A673 (cell line): Measurements from ENCODE around the gene DPM2. TPM values are rescaled to one million over a fixed set of nuclear protein-coding genes. Genes with fewer than 3 reads are reported as not detected.

Experiments
- BruUV-seq: library from RNA; stranded (reverse); fragments of 400-500 nt; replicated peaks from 2 replicates; lab custom pipeline; 2021; lab: Mats Ljungman, UMichigan
- CTCF ChIA-PET: fragments of 300-600 bp; sonication (Branson Sonifier 250); formaldehyde crosslinking; loops from one replicate; lab custom pipeline; 2022; ENCODE audit warnings: antibody characterized with exemption; lab: Charles Lee
- POLR2A ChIA-PET: fragments of 300-600 bp; sonication (Branson Sonifier 250); formaldehyde crosslinking; loops from one replicate; lab custom pipeline; 2022; ENCODE audit warnings: antibody characterized with exemption; ENCODE audit not compliant: low non-redundant PET; lab: Charles Lee
- DNase-seq: peaks from one replicate; pipeline ENCODE4 v3.0.0-alpha.2; 2015; ENCODE audit warnings: low spot score
- H3K27ac ChIP-seq: fragments of 200-600 bp; sonication (generic); 2 replicates; pipeline ENCODE4 v1.5.1; 2016; ENCODE audit warnings: mixed run types, low read depth, mild to moderate bottlenecking, mixed read lengths, antibody characterized with exemption, low read length; ENCODE audit not compliant: poor library complexity, severe bottlenecking
- H3K27me3 ChIP-seq: fragments of 200-600 bp; sonication (generic); replicated peaks from 2 replicates; pipeline ENCODE4 v1.6.1; 2017; ENCODE audit warnings: mixed run types, low read depth, mild to moderate bottlenecking, mixed read lengths, antibody characterized with exemption, low read length; ENCODE audit not compliant: insufficient read depth, poor library complexity
- H3K36me3 ChIP-seq: fragments of 200-600 bp; sonication (generic); 2 replicates; pipeline ENCODE4 v1.6.1; 2016; ENCODE audit warnings: mixed run types, mild to moderate bottlenecking, mixed read lengths, antibody characterized with exemption, low read length; ENCODE audit not compliant: insufficient read depth, poor library complexity, severe bottlenecking
- H3K4me1 ChIP-seq: fragments of 200-600 bp; sonication (generic); 2 replicates; pipeline ENCODE4 v1.6.1; 2017; ENCODE audit warnings: mixed run types, mild to moderate bottlenecking, mixed read lengths, antibody characterized with exemption, low read length; ENCODE audit not compliant: insufficient read depth, poor library complexity, severe bottlenecking
- H3K4me3 ChIP-seq: fragments of 200-600 bp; sonication (generic); 2 replicates; pipeline ENCODE4 v1.5.1; 2016; ENCODE audit warnings: low read depth, mixed run types, mild to moderate bottlenecking, mixed read lengths, low read length; ENCODE audit not compliant: poor library complexity, severe bottlenecking
- H3K9me3 ChIP-seq: fragments of 200-600 bp; sonication (generic); 2 replicates; pipeline ENCODE4 v1.6.1; 2016; ENCODE audit warnings: mixed run types, low read depth, mild to moderate bottlenecking, mixed read lengths, antibody characterized with exemption, low read length; ENCODE audit not compliant: poor library complexity, severe bottlenecking
- CTCF ChIP-seq: fragments of 300-800, 200-600 bp; sonication (generic); conservative IDR thresholded peaks from 2 replicates; pipeline ENCODE4 v1.5.1; 2017; ENCODE audit warnings: low read depth, mild to moderate bottlenecking, antibody characterized with exemption, low read length, moderate library complexity, mixed read lengths
- EZH2 ChIP-seq: fragments of 200-600 bp; sonication (generic); IDR thresholded peaks from 2 replicates; pipeline ENCODE4 v1.6.1; 2017; ENCODE audit warnings: borderline replicate concordance, low read depth, mild to moderate bottlenecking, mixed read lengths, antibody characterized with exemption, low read length; ENCODE audit not compliant: poor library complexity, severe bottlenecking
- intact Hi-C: fragments of 100-400 bp; cut with micrococcal nuclease; formaldehyde crosslinking; loops from one replicate; pipeline ENCODE4 v1.10.0; 2022; ENCODE audit not compliant: unreplicated experiment
- total RNA-seq: library from RNA; stranded (reverse); gene quantifications from 2 replicates; pipeline ENCODE4 v1.2.3, GENCODE V29; 2021

The DPM2 gene
- total RNA-seq, 1 experiment from 2014 or later, result 51.5 TPM

- CTCF ChIA-PET, result no interaction called here
- no peak overlapping the region for H3K4me3 ChIP-seq
- H3K36me3 ChIP-seq, result peaks cover under 1% of the 10 kb centered on the region
- TF ChIP-seq CTCF (no peak), EZH2 (no peak)
- intact Hi-C loops, result no loop called here
- no peaks in the 10 kb centered on the region for H3K27me3 ChIP-seq
- H3K27ac ChIP-seq, result no peak overlapping the region
- peaks cover 10% of the 10 kb centered on the region for H3K4me1 ChIP-seq
- DNase-seq, result no peak
- no peaks in the 10 kb centered on the region for H3K9me3 ChIP-seq
- POLR2A ChIA-PET, result interaction anchor here (0.7 kb wide), 1 partner anchor 47 kb away, joined by 3 read pairs; no protein-coding TSS in a partner anchor
- BruUV-seq, result no TSS peak
Measured at GRCh38 chr9:127929625-127929979, 8.1 kb downstream of the DPM2 start.

- BruUV-seq, result no TSS peak
- POLR2A ChIA-PET, result interaction anchor here (0.6 to 0.7 kb wide), 2 partner anchors 46 to 185 kb away, joined by 3 to 11 read pairs; no protein-coding TSS in a partner anchor
- CTCF ChIA-PET, result no interaction called here
Measured at GRCh38 chr9:127928676-127929624, 8.7 kb downstream of the DPM2 start.

More at GRCh38 chr9:127928676-127929624, 8.7 kb downstream of the DPM2 start:
- no peak for DNase-seq
- intact Hi-C loops, result no loop called here
- no peaks in the 10 kb centered on the region for H3K27me3 ChIP-seq
- H3K4me3 ChIP-seq, result no peak overlapping the region
- H3K4me1 ChIP-seq, result peaks cover 10% of the 10 kb centered on the region
- TF ChIP-seq CTCF (no peak), EZH2 (no peak)
- H3K36me3 ChIP-seq, result no peaks in the 10 kb centered on the region
- no peaks in the 10 kb centered on the region for H3K9me3 ChIP-seq
- no peak overlapping the region for H3K27ac ChIP-seq
